A673 (cell line): ENCODE results near the gene PDGFA. TPM values are rescaled to one million over a fixed set of nuclear protein-coding genes. Genes with fewer than 3 reads are reported as not detected.

ENCODE experiments used
- BruUV-seq: library from RNA; stranded (reverse); fragments of 400-500 nt; replicated peaks from 2 replicates; lab custom pipeline; 2021; lab: Mats Ljungman, UMichigan
- CTCF ChIA-PET: fragments of 300-600 bp; sonication (Branson Sonifier 250); formaldehyde crosslinking; loops from one replicate; lab custom pipeline; 2022; ENCODE audit warnings: antibody characterized with exemption; lab: Charles Lee
- POLR2A ChIA-PET: fragments of 300-600 bp; sonication (Branson Sonifier 250); formaldehyde crosslinking; loops from one replicate; lab custom pipeline; 2022; ENCODE audit warnings: antibody characterized with exemption; ENCODE audit not compliant: low non-redundant PET; lab: Charles Lee
- DNase-seq: peaks from one replicate; pipeline ENCODE4 v3.0.0-alpha.2; 2015; ENCODE audit warnings: low spot score
- H3K27ac ChIP-seq: fragments of 200-600 bp; sonication (generic); 2 replicates; pipeline ENCODE4 v1.5.1; 2016; ENCODE audit warnings: mixed run types, low read depth, mild to moderate bottlenecking, mixed read lengths, antibody characterized with exemption, low read length; ENCODE audit not compliant: poor library complexity, severe bottlenecking
- H3K27me3 ChIP-seq: fragments of 200-600 bp; sonication (generic); replicated peaks from 2 replicates; pipeline ENCODE4 v1.6.1; 2017; ENCODE audit warnings: mixed run types, low read depth, mild to moderate bottlenecking, mixed read lengths, antibody characterized with exemption, low read length; ENCODE audit not compliant: insufficient read depth, poor library complexity
- H3K36me3 ChIP-seq: fragments of 200-600 bp; sonication (generic); 2 replicates; pipeline ENCODE4 v1.6.1; 2016; ENCODE audit warnings: mixed run types, mild to moderate bottlenecking, mixed read lengths, antibody characterized with exemption, low read length; ENCODE audit not compliant: insufficient read depth, poor library complexity, severe bottlenecking
- H3K4me1 ChIP-seq: fragments of 200-600 bp; sonication (generic); 2 replicates; pipeline ENCODE4 v1.6.1; 2017; ENCODE audit warnings: mixed run types, mild to moderate bottlenecking, mixed read lengths, antibody characterized with exemption, low read length; ENCODE audit not compliant: insufficient read depth, poor library complexity, severe bottlenecking
- H3K4me3 ChIP-seq: fragments of 200-600 bp; sonication (generic); 2 replicates; pipeline ENCODE4 v1.5.1; 2016; ENCODE audit warnings: low read depth, mixed run types, mild to moderate bottlenecking, mixed read lengths, low read length; ENCODE audit not compliant: poor library complexity, severe bottlenecking
- H3K9me3 ChIP-seq: fragments of 200-600 bp; sonication (generic); 2 replicates; pipeline ENCODE4 v1.6.1; 2016; ENCODE audit warnings: mixed run types, low read depth, mild to moderate bottlenecking, mixed read lengths, antibody characterized with exemption, low read length; ENCODE audit not compliant: poor library complexity, severe bottlenecking
- CTCF ChIP-seq: fragments of 300-800, 200-600 bp; sonication (generic); conservative IDR thresholded peaks from 2 replicates; pipeline ENCODE4 v1.5.1; 2017; ENCODE audit warnings: low read depth, mild to moderate bottlenecking, antibody characterized with exemption, low read length, moderate library complexity, mixed read lengths
- EZH2 ChIP-seq: fragments of 200-600 bp; sonication (generic); IDR thresholded peaks from 2 replicates; pipeline ENCODE4 v1.6.1; 2017; ENCODE audit warnings: borderline replicate concordance, low read depth, mild to moderate bottlenecking, mixed read lengths, antibody characterized with exemption, low read length; ENCODE audit not compliant: poor library complexity, severe bottlenecking
- intact Hi-C: fragments of 100-400 bp; cut with micrococcal nuclease; formaldehyde crosslinking; loops from one replicate; pipeline ENCODE4 v1.10.0; 2022; ENCODE audit not compliant: unreplicated experiment
- total RNA-seq: library from RNA; stranded (reverse); gene quantifications from 2 replicates; pipeline ENCODE4 v1.2.3, GENCODE V29; 2021

PDGFA gene
- total RNA-seq, 1 experiment from 2014 or later = 2.1 TPM

DNA sequence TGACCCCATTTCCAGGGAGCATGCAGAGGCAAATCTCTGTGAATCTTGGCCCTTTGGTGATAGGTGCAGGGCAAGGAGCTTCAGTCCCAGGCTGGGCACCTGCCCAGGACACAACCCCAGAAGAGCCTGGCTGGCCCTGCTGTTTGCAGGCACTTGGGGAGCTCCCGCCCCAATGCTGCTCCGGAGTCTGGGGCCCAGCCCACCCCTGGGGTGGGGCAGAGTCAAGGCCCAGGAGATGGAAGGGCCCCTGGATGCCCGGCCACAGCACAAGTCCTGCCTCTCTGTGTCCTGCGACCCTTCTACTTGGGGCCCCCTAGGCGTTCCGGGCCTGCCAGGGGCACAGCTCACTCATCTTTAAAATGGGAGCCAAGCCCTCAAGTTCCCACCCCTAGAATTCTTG is 24.7 kb downstream of the PDGFA start:
- ChIA-PET CTCF (no interaction called here), POLR2A (no interaction called here)
- Histone ChIP-seq H3K27me3 (no peaks in the 10 kb centered on the region), H3K36me3 (no peaks in the 10 kb centered on the region), H3K27ac (no peak overlapping the region), H3K4me1 (no peaks in the 10 kb centered on the region), H3K9me3 (no peaks in the 10 kb centered on the region), H3K4me3 (no peak overlapping the region)
- no peak for TF ChIP-seq EZH2
- no TSS peak for BruUV-seq
- intact Hi-C loops = no loop called here
- no peak for DNase-seq

GRCh38 chr7:494259-494687 is 25.4 kb downstream of the PDGFA start:
- BruUV-seq = no TSS peak
- intact Hi-C loops = no loop called here
- no peak for TF ChIP-seq CTCF
- no peak for TF ChIP-seq EZH2
- Histone ChIP-seq H3K27ac (no peak overlapping the region), H3K36me3 (no peaks in the 10 kb centered on the region), H3K4me3 (no peak overlapping the region), H3K9me3 (no peaks in the 10 kb centered on the region), H3K27me3 (no peaks in the 10 kb centered on the region), H3K4me1 (no peaks in the 10 kb centered on the region)
- DNase-seq = no peak
- ChIA-PET POLR2A (no interaction called here), CTCF (no interaction called here)

- ChIA-PET CTCF (no interaction called here), POLR2A (no interaction called here)
- H3K9me3 ChIP-seq = no peaks in the 10 kb centered on the region
- H3K27me3 ChIP-seq = no peaks in the 10 kb centered on the region
- H3K36me3 ChIP-seq = no peaks in the 10 kb centered on the region
- intact Hi-C loops = no loop called here
- TF ChIP-seq EZH2 (no peak), CTCF (no peak)
- BruUV-seq = no TSS peak
- no peaks in the 10 kb centered on the region for H3K4me1 ChIP-seq
- no peak for DNase-seq
- H3K27ac ChIP-seq = no peak overlapping the region
- no peak overlapping the region for H3K4me3 ChIP-seq
Measured at GRCh38 chr7:493661-494251, 25.9 kb downstream of the PDGFA start.

GRCh38 chr7:492714-493065 is 27.0 kb downstream of the PDGFA start:
- Histone ChIP-seq H3K27ac (no peak overlapping the region), H3K9me3 (no peaks in the 10 kb centered on the region), H3K4me3 (no peak overlapping the region), H3K4me1 (no peaks in the 10 kb centered on the region), H3K36me3 (no peaks in the 10 kb centered on the region), H3K27me3 (no peaks in the 10 kb centered on the region)
- no TSS peak for BruUV-seq
- POLR2A ChIA-PET = no interaction called here
- intact Hi-C loops = no loop called here
- no peak for TF ChIP-seq CTCF
- no peak for TF ChIP-seq EZH2
- no peak for DNase-seq
- CTCF ChIA-PET = no interaction called here
